Ishikawa (cell line): Measurements from ENCODE around the gene TRIP10.

Source experiments
- CEBPB ChIP-seq: IDR thresholded peaks from 2 replicates; pipeline ENCODE4 v1.6.1; 2012
- CREB1 ChIP-seq: IDR thresholded peaks from 2 replicates; pipeline ENCODE4 v1.6.1; 2012; ENCODE audit warnings: low read depth
- EGR1 ChIP-seq: IDR thresholded peaks from 2 replicates; pipeline ENCODE4 v1.6.1; 2012
- EP300 ChIP-seq: IDR thresholded peaks from 2 replicates; pipeline ENCODE4 v1.6.1; 2012; ENCODE audit warnings: borderline replicate concordance
- FOXM1 ChIP-seq: IDR thresholded peaks from 2 replicates; pipeline ENCODE4 v1.6.1; 2012; ENCODE audit warnings: low read depth, borderline replicate concordance
- MAX ChIP-seq: IDR thresholded peaks from 2 replicates; pipeline ENCODE4 v1.6.1; 2012
- NFIC ChIP-seq: IDR thresholded peaks from 2 replicates; pipeline ENCODE4 v1.6.1; 2012
- RAD21 ChIP-seq: IDR thresholded peaks from 2 replicates; pipeline ENCODE4 v1.6.1; 2012; ENCODE audit warnings: low read depth
- REST ChIP-seq: IDR thresholded peaks from 2 replicates; pipeline ENCODE4 v1.6.1; 2012; ENCODE audit warnings: low read depth, mild to moderate bottlenecking
- TAF1 ChIP-seq: IDR thresholded peaks from 2 replicates; pipeline ENCODE4 v1.6.1; 2012; ENCODE audit warnings: low read depth, mild to moderate bottlenecking
- TCF12 ChIP-seq: IDR thresholded peaks from 2 replicates; pipeline ENCODE4 v1.6.1; 2012; ENCODE audit warnings: low read depth
- TEAD4 ChIP-seq: IDR thresholded peaks from 2 replicates; pipeline ENCODE4 v1.6.1; 2012
- USF1 ChIP-seq: IDR thresholded peaks from 2 replicates; pipeline ENCODE4 v1.6.1; 2012
- YY1 ChIP-seq: IDR thresholded peaks from 2 replicates; pipeline ENCODE4 v1.6.1; 2012; ENCODE audit warnings: low read depth
- ZBTB7A ChIP-seq: IDR thresholded peaks from 2 replicates; pipeline ENCODE4 v1.6.1; 2012; ENCODE audit warnings: low read depth

Gene TRIP10

GRCh38 chr19:6731822-6732221 is 7.7 kb upstream of the TRIP10 start:
- TF ChIP-seq USF1, result no peak
- TF ChIP-seq EGR1, result no peak
- TF ChIP-seq NFIC, result no peak
- no peak for TF ChIP-seq EP300
- TF ChIP-seq CEBPB, result no peak

GRCh38 chr19:6732803-6733337 is 6.6 kb upstream of the TRIP10 start:
- TF ChIP-seq MAX (no peak), TCF12 (no peak), FOXM1 (no peak), EGR1 (no peak), CREB1 (no peak), ZBTB7A (no peak), TEAD4 (no peak), USF1 (no peak), RAD21 (no peak), YY1 (no peak), CEBPB (no peak), EP300 (no peak), REST (no peak), NFIC (no peak), TAF1 (no peak)

- TF ChIP-seq TEAD4 (no peak), MAX (no peak), RAD21 (no peak), EP300 (no peak), CEBPB (no peak), USF1 (no peak)
Measured at GRCh38 chr19:6733338-6734095, 6.0 kb upstream of the TRIP10 start.

GRCh38 chr19:6734096-6734696 is 5.3 kb upstream of the TRIP10 start:
- TF ChIP-seq RAD21 (no peak), CREB1 (no peak), YY1 (no peak), ZBTB7A (no peak), TAF1 (no peak), MAX (no peak)

GRCh38 chr19:6735181-6735911 is 4.1 kb upstream of the TRIP10 start:
- no peak for TF ChIP-seq TCF12
- TF ChIP-seq REST, result no peak
- no peak for TF ChIP-seq ZBTB7A
- no peak for TF ChIP-seq EGR1
- no peak for TF ChIP-seq NFIC
- TF ChIP-seq RAD21, result no peak
- TF ChIP-seq CREB1, result no peak
- TF ChIP-seq YY1, result no peak
- no peak for TF ChIP-seq MAX
- no peak for TF ChIP-seq TEAD4
- TF ChIP-seq TAF1, result no peak
- TF ChIP-seq USF1, result no peak
- TF ChIP-seq CEBPB, result no peak
- TF ChIP-seq FOXM1, result no peak
- TF ChIP-seq EP300, result no peak
